VCaP (cell line): ENCODE data around the gene GNB5.
"Not testable (repeated sequence)": the region's sequence is repeated elsewhere in the genome, so short reads cannot be mapped to it uniquely, and the experiment has no call there.

Experiments used
- H3K27ac ChIP-seq: fragments of 450-650 bp; 2 replicates; pipeline ENCODE4 v1.5.1; 2017
- TF ChIP-seq, protein P1 (sequence below): fragments of 450-650 bp; conservative IDR thresholded peaks from 2 replicates; pipeline ENCODE4 v1.5.1; 2017; ENCODE audit warnings: mild to moderate bottlenecking, moderate library complexity

Gene GNB5

DNA sequence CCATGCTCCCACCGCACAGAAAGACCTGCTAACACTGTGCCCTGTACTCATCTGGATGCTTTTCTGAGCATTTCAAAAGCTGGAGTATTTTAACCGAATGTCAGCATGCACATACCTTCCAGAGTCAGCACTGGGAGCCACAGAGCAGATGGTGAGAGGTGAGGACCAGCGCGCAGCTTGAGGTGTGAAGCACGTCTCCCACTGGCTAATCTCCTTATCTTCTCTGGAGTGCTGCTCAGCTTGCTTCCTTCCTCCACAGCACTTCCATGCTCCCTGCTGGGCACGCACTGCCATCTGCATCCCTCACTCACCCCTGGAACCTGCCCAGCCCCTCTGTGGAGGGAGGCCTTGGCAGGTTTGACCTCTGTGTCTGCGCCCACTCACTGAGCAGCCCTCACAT lies at the start of gene GNB5:
Gene GNB5 (minus strand): TSS at position 186 of the 400 bp plus-strand sequence. CDS start 6,716 bp downstream, outside the sequence.
- H3K27ac ChIP-seq: no peak within 1 kb of the TSS
- TF ChIP-seq, protein P1, sequence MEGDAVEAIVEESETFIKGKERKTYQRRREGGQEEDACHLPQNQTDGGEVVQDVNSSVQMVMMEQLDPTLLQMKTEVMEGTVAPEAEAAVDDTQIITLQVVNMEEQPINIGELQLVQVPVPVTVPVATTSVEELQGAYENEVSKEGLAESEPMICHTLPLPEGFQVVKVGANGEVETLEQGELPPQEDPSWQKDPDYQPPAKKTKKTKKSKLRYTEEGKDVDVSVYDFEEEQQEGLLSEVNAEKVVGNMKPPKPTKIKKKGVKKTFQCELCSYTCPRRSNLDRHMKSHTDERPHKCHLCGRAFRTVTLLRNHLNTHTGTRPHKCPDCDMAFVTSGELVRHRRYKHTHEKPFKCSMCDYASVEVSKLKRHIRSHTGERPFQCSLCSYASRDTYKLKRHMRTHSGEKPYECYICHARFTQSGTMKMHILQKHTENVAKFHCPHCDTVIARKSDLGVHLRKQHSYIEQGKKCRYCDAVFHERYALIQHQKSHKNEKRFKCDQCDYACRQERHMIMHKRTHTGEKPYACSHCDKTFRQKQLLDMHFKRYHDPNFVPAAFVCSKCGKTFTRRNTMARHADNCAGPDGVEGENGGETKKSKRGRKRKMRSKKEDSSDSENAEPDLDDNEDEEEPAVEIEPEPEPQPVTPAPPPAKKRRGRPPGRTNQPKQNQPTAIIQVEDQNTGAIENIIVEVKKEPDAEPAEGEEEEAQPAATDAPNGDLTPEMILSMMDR: no peak

DNA sequence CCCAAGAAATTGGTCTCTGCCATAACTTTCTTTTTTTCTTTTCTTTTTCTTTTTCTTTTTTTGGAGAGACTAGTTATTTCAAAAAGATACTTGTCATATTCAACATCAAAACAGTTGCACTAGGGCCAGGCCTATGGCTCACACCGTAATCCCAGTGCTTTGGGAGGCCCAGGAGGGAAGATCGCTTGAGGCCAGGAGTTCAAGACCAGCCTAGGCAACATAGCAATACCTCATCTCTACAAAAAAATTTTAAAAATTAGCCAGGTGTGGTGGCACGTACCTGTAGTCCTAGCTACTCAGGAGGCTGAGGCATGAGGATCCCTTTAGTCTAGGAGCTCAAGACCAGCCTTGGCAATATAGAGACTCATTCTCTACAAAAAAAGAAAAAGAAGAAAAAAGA lies 49.0 kb upstream of the GNB5 start:
- TF ChIP-seq, protein P1: no peak
- no peak overlapping the region for H3K27ac ChIP-seq

DNA sequence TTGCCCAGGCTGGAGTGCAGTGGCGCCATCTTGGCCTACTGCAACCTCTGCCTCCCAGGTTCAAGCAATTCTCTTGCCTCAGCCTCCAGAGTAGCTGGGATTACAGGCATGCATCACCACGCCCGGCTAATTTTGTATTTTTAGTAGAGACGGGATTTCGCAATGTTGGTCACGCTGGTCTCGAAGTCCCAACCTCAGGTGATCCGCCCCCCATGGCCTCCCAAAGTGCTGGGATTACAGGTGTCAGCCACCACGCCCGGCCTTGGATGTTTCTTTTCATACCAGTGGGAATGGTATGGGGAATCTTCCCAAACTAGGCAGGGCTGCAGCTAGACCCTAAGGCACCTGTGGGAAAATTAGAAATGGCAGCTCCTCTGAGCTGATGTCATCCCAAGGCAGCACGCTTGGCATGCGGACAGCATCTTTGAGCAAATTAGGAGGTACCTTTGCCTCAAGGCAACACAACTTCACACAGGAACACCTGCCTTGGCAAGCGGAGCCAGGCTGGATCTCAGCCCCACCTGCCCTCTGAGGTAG lies 47.9 kb upstream of the GNB5 start:
- not testable (repeated sequence) for H3K27ac ChIP-seq

DNA sequence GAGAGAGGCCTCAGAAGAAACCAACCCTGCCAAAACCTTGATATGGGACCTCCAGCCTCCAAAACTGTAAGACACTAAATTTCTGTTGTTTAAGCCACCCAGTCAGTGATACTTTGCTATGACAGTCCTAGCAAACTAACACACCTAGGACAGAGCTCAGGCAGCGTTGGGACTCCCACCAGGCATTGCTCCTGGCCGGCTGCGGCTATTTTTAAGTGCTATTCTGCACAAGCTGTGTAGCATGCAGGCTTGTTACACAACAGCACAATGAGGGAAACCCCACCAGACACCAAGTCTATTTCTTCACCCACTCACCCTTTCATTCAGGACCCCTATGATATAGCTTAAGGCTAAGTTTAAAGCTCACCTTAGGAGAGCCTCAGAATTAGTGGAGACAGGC lies 47.0 kb upstream of the GNB5 start:
- no peak overlapping the region for H3K27ac ChIP-seq
- TF ChIP-seq, protein P1: no peak

DNA sequence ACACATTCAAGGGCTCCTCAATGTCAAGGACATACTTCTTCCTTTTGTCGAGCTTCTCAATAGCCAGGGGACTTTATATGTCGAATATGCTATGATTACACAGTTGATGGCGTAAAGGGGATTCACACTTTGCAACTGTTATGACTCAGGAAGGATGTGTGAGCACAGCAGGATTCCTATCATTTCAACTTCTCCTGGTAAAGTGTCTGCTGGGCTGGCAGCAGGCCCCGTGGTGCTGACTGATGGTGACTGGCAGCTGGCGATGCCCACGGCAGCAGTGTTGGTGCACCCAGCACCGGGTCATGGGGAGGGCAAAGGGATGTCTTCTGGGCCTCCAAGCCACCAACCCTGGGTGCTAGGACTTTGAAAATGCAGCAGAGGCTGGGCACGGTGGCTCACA lies 44.8 kb upstream of the GNB5 start:
- H3K27ac ChIP-seq: no peak overlapping the region
- TF ChIP-seq, protein P1: no peak

DNA sequence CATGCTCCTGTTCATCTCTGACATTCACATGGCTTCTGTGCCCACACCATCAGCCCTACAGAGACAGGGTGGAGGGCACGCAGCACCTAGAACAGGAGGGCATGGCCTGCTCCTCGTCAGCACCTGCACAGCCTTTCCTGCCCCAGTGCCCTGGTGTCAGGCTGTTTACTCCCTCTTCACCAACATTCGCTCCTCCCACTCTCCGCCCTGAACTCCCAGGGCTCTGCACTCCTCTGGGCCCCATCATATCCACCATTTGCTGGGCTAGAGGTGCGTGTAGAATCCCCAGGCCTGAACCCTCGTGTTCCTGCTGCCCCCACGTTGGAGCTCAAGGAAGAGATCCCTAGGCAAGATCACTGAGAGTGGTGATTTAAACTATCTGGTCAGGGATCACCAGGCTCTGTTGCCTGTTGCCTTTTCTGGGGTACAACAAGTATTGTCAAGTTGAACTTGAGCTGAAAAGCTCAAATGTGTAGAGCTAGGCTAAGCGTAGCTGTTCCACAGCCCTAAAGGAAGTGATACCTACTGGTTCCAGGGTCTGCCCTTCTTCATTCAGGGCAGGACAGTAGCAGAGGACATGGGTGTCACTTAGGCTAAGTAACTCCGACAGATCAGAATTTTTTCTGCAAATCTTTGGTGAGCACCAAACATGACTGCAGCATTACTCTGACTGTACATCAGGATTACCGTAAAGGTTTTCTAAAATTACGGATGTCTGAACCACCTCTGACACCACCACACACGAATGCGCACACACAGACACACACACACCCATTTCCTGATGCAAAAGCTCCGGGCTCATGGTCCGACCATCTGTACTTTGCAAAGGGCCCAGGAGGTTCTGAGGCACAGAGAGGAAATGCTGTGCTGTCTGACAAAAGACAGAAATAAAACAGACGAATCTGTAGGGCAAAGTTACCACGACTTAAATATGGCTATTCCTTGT lies 43.7 kb upstream of the GNB5 start:
- H3K27ac ChIP-seq: no peak overlapping the region

DNA sequence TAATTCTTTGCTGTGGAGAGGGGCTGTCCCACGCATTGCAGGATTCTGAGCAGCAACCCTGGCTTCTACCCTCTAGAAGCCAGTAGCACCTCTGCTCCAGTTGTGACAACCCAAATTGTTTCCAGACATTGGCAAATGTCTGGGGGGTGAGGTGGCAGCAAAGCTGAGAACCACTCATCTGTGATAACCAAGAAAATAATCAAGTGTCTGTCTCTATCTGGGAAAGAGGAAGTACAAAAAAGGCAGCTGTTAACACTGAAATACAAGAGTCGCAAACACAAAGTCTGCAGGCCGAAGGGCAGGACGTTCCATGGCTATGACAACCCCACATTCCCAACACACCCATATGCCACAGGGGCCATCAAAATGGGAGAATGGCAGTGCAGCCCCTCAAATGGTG lies 42.2 kb upstream of the GNB5 start:
- H3K27ac ChIP-seq: no peak overlapping the region
- TF ChIP-seq, protein P1: no peak

More for the DNA sequence above, 43.7 kb upstream of the GNB5 start:
- TF ChIP-seq, protein P1: no peak

DNA sequence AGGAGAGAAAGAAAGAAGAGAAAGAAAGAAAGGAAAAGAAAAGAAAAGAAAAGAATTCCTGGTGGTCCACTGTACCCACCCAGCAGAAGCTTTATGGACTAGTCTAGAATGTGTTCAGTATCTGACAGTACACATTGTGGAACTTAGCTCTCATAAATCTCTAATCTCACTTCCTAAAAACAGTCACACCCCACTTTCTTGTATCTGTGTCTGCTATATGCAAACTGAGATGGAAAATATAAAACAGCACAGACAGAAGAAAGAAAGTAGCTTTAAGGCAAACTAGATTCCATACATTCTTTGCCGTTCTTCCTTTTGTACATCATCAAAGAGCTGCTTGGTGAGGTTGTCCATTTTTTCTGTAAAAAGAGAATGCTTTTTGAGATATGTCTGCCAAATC lies 41.1 kb upstream of the GNB5 start:
- no peak overlapping the region for H3K27ac ChIP-seq
- TF ChIP-seq, protein P1: no peak
